SK-N-MC (cell line): ENCODE data around the gene HADHA.
"Not testable (repeated sequence)": the region's sequence is repeated elsewhere in the genome, so short reads cannot be mapped to it uniquely, and the experiment has no call there.

Source experiments
- EZH2 ChIP-seq: fragments of 200-600 bp; sonication (generic); IDR thresholded peaks from one replicate; pipeline ENCODE4 v1.6.1; 2017; ENCODE audit warnings: antibody characterized with exemption
- FOXP2 ChIP-seq: optimal IDR thresholded peaks from 2 replicates; pipeline ENCODE3; 2011; ENCODE audit warnings: mild to moderate bottlenecking, moderate library complexity; ENCODE audit not compliant: insufficient read depth; ENCODE audit errors: extremely low read length, control extremely low read depth
- POLR2AphosphoS5 ChIP-seq: IDR thresholded peaks from 2 replicates; pipeline ENCODE4 v1.6.1; 2012; ENCODE audit warnings: mild to moderate bottlenecking, low read depth, low read length, borderline replicate concordance

DNA sequence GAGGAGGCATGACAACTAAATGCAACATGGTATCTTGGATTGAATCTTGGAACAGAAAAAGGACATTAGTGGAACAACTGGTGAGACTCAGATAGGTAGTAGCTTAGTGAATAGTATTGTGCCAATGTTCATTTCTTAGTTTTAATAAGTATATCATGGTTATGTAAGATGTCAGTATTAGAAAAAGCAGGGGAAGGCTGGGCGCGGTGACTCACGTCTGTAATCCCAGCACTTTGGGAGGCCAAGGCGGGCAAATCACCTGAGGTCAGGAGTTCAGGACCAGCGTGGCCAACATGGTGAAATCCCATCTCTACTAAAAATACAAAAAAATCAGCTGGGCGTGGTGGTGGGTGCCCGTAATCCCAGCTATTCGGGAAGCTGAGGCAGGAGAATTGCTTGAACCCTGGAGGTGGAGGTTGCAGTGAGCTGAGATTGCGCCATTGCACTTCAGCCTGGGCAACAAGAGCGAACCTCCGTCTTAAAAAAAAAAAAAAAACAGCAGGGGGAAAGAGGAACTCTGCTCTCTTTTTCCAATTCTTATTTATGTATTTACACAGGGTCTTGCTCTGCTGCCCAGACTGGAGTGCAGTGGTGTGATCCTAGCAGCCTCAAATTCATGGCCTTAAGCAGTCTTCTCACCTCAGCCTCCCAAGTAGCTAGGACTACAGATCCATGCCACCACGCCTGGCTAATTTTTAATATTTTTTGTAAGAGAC lies 24.4 kb upstream of the HADHA start:
- not testable (repeated sequence) for TF ChIP-seq EZH2, POLR2AphosphoS5, FOXP2
